ENCODE measurements around the gene CLDN2.
"Not testable (repeated sequence)": the region's sequence is repeated elsewhere in the genome, so short reads cannot be mapped to it uniquely, and the experiment has no call there.

The CLDN2 gene, protein sequence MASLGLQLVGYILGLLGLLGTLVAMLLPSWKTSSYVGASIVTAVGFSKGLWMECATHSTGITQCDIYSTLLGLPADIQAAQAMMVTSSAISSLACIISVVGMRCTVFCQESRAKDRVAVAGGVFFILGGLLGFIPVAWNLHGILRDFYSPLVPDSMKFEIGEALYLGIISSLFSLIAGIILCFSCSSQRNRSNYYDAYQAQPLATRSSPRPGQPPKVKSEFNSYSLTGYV

DNA sequence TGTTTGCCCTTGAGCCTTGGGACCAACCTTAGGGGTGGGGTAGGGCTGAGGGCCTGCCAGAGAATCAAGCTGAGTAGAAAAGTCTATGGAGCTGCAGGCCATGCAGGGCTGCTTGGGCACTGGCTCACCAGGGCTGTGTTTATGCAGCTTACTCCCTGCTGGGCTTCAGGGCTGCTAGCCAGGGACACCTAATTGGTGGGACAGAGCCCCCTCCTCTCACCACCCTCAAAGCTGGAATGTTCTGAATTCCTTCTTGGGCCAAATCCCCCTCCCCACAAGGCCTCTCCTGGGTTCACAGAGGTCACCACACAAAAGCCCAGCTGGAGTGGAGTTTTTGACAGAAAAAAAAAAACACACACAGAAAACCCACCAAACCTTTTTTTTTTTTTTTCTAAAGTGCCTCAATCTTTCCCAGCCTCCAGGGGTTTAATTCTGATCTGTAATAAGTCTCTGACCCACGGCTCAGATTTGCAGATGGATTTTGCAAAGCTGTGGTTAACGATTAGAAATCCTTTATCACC, at the start of gene CLDN2:
Gene CLDN2, plus strand, starts transcription at position 471 of the 521 bp plus-strand sequence. CDS start 7,827 bp downstream, outside the sequence.
- DNase-seq = no peak

DNA sequence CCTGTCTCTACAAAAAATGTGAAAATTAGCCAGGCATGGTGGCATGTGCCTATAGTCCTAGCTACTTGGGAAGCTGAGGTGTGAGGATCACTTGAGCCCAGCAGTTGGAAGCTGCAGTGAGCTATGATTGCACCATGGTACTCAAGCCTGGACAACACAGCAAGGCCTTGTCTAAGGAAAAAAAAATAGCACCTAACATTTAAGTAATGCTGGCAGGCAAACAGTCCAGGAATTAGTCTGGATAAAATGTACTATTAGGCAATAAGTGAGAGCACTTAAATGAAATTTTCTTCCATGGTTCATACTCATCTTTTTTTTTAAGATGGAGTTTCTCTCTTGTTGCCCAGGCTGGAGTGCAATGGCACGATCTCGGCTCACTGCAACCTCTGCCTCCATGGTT, 47.4 kb upstream of the CLDN2 start:
- not testable (repeated sequence) for DNase-seq

DNA sequence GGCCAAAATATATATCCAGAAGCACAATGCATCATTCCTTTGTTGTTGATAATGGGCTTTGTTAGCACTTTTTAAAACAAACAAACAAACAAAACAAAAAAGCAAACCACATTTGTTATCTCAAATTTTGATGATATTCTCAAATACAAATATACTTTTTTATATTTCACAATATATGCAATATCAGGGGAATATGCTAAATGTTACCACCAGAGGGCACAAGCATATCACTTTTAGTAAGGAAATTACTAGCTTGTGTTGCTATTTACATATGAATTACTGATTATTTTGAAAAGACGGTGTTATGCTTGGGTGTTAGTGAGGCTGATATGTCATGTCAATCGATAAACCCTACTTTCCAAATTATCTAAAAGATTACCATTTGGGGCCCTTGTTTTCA, 46.1 kb upstream of the CLDN2 start:
- peak in 1 of 2 donors; percentile 29 for DNase-seq

DNA sequence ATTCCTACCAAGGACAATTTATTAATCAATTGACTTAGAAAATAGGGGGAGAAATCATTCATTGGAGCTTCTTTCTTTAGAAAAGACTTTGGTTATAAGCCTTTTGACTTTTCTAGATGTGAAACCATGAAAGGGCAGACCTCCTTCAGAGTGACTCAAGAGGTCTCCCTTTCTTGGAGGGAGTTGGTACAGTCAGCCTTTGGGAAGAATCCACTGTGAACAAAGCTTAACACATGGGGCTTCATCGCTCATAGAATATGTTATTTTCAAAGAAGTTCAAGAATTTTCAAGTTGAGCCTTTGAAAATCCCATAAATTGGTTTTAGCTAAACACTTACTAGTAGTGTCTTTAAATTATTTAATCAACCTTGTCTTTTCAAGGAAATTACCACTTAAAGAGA, 45.1 kb upstream of the CLDN2 start:
- DNase-seq = no peak

DNA sequence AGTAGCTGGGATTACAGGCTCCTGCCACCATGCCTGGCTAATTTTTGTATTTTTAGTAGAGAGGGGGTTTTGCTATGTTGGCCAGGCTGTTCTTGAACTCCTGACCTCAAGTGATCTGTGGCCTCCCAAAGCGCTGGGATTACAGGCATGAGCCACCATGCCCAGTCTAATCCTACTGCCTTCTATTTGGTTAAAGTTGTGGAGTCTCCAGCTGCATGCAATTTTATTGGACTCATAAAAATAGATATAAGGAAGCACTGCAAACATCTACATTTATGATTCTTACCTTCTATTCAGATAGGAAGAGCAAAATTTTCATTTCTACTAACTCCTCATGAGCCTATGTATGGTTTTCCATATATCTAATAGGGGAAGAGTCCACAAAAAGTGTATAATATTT, 30.7 kb upstream of the CLDN2 start:
- no peak for DNase-seq

DNA sequence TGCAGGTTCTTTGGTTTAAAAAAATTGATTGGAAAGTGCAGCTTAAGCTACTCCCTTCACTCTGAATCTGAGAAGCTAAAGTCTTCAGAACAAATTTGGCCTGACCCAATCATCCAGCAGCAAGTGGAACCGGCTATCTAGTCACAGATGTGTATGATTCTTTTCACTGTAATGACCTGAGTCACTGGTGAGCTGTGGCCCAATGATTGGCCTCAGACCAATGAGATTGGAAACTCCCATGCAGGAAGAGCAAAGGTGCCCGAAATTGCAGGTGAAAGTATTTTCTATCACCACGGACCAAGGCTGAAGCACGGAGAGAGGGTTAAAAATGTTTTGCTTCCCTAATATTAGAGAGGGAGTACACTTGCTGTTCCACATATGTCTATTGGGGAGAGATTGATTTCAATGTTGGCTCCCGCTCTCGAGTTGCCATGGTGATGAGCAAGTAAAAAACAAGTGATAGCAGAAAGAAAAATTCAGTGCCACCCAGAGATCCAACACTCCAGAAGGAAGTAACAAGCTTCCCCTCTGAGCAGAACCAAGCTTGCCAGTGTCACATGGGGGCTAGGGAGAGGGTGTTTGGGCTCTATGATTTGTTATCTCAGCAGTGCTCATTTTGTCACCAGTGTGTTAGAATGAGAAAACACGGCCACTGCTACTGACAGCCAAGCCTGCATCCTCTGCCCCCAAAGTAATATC, 28.3 kb upstream of the CLDN2 start:
- no peak for DNase-seq

DNA sequence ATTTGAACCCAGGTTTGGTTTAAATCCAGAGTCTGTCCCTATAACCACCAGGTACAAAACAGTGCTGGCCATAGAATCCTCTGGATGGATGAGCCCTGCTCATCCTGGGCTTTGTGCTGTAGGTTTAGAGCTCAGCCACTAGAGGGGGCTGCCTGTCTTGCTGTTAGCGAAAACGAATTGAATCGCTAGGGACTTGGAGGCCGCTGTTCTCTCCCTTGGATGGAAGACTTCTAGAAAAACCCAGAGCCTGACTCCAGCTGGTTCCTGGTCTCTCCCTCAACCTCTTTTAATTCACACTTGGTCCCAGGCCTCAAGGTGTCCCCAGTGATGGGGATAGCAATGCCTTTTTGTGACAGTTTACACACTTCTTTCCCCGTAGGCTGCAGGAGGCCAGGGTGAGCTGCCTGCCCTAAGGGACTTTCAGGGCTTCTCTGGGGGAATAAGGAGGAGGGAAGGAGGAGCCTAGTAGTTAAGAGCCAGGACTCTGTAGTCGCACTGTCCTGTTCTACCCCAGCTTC, 25.8 kb upstream of the CLDN2 start:
- peak; percentile 31 to 48 for DNase-seq

DNA sequence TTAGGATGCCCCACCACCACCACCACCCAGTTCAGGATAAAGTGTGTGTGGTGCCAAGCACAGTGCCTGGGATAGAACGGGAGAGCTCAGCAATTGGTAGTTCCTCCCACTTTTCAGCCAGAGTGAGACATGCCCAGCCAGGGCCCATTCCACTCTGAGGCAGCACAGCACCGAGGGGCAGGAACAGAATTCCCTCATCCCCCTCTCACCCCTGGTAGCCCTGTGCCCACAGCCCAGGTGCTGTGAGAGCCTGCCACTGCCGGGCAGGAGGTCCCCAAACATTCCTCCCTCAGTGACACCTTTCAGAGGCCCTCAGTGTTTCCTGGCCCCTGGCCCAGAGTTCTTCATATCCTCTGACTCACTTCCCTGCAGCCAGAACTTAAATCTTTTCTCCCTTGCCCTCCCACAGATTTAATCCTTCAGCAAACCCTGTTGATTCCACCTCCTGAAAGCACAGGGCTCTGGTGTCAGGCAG, 25.2 kb upstream of the CLDN2 start:
- DNase-seq = no peak

DNA sequence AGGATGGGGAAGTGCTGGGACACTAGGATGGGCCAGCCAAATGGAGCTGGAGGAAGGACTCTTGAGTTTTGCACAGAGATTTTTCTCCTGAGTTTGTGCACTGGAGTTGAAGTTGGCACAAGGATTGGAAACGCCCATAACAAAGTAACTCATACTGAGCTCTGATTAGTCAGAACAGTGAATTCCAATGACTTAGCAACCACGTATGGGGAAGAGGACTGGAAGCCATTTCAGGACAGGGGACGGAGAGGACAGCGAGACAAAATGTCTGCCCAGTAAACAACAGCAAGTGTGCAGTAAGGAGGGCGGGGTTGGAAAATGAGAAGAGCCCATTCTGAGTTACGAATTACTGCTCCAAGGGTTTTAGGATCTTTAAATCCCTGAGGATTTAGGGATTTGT, 22.9 kb upstream of the CLDN2 start:
- DNase-seq = no peak

DNA sequence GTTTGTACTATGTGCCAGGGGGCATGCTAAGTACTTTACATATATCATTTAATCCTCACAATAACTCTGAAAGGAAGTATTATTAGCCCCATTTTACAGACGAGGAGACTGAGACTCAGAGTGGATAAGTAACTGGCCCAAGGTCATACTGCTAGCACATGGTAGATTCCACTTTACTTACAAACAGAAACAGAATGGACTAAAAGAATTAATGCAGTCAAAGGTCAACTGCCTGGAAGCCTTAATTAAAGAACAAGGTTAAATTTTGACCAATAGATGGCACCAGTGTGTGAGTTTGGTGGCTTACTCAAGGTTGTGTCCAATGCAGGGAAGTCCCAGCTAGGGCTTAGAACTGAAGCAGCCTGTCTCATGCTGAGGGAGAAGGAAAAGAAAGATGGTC, 21.7 kb upstream of the CLDN2 start:
- DNase-seq = peak; percentile 9 to 53

DNA sequence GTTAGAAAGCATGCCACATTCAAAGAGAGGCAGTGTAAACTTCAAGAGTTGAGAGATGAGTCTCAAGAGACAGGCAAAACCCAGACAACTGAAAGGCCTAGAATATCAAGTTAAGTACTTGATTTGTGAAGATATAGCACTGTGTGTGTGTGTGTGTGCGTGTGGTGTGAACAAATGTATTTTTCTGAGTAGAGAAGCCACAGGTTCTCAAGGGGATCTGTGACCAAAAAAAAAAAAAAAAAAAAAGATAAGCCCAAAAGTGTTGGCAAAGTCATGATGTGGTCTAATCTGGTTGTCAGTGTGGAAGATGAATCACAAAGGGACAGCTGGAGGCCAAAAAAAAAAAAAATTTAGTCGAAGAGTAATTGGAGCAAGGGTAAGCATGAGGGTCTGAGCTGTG, 20.9 kb upstream of the CLDN2 start:
- no peak for DNase-seq

DNA sequence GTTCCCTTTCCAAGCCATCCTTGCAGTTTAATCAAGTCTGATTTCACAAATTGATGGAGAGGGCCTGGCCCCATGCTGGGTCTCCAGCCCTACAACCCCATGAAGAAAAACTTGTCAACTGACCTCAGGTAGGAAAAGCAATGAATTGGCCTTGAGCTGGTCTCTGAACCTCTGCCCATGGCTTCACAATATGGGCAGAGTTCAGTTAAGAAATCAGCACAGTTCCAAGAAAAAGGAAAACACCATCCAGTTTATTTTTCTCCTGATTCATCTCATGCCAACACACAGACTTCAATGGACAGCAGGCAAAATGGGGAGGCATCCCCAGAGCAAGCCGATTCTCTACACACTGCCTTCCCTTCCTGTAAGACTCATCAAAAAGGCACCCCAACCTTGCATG, 20.4 kb upstream of the CLDN2 start:
- DNase-seq = no peak

DNA sequence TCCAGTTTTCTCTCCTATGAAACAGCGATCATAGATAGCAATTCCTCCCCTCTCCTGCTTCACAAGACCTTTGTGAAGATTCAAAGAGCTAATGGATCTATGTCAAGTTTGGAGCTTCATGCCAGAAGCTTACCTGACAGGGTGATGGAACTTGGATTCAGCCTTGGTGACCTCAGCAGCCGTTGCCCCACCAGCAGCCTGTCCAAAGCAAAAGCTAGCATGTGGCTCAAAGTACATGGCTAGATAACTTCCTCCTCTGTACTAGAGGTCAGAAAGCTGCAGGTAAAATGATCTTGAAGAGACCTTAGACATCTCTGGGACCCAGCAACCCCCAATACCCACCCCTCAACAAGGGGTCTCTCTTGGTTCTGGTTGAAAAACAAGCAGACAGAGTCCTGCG, 18.9 kb upstream of the CLDN2 start:
- DNase-seq = no peak

DNA sequence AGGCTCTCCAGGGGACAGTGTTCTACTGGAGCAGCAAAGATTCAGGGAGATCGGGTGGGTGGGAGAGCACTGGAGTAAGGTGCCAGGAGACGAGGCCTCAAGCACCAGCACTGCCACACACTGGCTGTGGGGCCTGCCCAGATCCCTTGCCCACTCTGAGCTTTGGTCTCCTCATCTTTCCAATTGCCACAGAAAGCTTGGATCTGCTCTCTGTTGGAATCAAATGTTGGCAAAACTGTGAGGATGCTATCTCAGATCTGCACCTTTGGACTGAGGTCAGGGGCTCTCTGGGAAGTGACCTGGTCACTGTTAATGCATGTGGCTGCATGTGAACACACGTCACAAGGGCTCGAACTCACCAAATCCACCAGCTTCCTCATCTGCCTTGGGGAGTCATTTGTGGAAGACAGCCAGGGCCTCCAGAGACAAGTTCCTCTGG, 18.4 kb upstream of the CLDN2 start:
- no peak for DNase-seq

DNA sequence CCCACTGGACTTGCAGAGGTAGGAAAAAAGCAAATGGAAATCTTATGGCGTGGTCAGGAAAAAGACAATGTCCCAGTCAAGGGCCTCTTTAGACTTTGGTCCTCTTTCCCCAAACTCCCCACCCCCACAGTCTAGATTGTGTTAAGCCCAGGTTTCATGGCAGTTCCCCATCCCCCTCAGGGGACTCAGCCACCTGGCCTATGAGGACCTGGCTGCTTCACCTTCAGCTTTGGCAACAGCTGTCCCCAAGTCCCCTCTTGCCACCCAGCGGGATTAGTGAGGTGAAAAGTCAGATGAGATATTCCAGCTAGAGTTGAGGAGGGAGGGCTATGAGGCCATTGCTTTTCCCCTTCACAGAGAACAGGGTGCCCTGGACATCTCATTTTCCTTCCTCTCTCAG, 17.5 kb upstream of the CLDN2 start:
- DNase-seq = no peak

DNA sequence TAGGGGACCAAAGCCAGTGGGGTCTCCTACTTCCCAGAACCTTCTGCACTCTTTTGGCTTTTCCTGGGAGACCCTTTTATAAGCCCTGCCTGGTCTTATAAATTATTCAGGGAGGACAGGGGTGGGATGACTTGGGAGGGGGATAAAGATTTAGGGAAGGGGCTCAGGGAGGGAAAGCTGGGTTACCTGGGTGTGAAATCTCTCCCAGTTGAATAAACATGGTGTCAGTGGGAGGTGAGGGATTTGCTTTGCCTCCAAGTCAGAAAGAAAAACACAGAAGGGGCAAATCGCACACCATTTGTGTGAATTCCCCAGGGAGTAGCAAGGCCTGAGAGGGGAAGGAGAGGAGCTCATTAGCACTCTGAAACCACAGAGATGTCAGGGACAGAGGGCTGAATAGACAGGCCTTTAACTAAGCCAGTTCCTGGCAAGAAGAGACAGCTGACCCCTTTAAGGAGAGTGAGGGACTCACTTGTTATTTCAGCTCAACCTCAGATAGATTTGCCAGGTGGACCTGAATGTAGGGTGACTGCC, 16.8 kb upstream of the CLDN2 start, which contains the start of gene RIPPLY1:
Gene RIPPLY1, minus strand, starts transcription at position 51 of the 534 bp plus-strand sequence. CDS start 54 bp downstream, outside the sequence.
- no peak for DNase-seq

DNA sequence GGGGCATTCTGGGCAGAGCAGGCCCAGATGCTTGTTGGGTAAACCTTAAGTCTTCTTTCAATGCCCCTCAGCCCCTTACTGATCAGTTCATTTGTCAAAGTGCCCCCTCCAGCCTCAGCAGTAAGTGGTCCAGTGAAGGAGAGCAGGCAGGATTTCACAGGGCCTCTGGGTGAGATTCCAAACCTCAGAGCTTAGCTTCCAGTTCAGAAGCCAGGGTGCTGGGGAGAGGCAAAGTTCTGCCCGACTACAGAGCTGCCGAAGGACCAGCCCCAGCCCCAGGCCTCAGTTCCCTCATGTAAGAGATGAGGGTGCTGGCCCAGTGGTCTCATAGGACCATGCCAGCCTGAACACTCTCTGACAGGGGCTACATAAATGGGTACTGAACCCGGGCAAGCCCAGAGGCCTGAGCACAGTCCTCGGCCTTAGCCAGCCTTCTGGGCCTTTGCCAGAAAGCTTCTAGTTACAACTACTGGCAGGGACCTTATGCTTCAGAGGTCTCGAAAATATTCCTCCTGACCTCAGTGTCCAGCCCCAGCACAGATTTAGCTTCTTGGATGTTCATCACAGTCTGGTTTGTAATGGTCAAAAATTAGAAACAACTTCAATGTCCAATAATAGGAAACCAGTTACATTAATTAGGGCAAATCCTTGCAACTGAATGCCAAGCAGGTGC, 16.2 kb upstream of the CLDN2 start:
- no peak for DNase-seq

DNA sequence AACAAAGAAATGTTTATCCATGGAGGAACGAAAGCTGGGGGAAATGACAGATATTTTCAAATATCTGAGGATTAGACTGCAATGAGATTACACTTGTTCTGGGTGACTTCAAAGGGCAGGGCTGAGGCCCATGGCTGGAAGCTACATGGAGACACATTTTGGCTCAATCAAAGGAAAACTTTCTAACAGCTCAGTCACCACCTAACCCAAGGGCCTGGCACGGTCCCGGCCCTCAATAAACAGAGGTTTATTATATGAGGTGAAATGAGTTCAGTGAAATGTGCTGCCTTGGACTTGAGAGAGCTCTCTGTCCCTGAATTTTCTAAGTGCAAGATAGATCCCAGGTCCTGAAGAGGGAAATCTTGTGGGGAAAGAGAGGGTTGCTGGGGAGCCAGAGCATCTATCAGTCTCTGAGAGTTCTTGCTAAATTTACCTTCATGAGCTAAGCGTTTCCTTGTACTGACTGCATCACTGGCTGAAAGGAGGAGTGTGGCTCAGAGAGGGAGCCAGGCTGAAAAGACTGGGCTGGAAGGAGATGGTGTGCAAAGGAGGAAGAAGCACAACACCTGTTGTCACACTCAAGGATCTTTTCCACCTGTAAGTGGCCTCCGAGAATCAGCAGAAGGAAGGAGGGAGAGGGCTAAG, 15.0 kb upstream of the CLDN2 start:
- no peak for DNase-seq

DNA sequence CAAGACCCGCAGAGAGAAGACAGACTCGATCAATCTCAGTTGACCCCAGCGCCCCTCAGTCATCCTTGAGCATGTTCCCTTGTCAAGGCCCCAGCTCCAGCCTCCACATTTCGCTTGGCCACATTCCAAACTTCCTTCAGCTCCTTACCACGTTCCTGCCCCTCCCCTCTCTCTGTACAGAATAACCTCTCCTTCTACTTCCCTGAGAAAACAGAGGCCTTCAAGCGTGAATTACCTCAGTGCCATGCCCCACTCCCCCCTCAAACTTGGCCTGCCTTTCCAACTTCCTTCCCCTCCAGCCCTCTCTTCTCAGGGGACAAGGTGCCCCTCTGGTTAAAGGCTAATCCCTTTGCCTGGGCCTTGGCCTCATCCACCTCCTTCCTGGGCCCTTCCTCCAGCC, 13.8 kb upstream of the CLDN2 start:
- DNase-seq = no peak

DNA sequence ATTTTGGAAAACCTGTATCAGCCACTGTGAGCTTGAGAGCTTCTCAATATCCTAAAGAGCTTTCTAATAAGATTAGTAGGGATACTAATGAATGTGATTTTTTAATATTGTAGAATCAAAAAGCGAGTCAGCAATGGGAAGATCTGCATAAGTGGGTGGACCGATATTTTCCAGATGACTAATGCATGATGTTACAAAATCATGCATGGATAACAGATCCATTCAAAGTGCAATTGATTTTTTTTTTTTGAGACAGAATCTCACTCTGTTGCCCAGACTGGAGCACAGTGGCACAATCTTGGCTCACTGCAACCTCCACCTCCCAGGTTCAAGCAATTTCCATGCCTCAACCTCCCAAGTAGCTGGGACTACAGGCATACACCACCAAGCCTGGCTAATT, 7.3 kb upstream of the CLDN2 start:
- no peak for DNase-seq

DNA sequence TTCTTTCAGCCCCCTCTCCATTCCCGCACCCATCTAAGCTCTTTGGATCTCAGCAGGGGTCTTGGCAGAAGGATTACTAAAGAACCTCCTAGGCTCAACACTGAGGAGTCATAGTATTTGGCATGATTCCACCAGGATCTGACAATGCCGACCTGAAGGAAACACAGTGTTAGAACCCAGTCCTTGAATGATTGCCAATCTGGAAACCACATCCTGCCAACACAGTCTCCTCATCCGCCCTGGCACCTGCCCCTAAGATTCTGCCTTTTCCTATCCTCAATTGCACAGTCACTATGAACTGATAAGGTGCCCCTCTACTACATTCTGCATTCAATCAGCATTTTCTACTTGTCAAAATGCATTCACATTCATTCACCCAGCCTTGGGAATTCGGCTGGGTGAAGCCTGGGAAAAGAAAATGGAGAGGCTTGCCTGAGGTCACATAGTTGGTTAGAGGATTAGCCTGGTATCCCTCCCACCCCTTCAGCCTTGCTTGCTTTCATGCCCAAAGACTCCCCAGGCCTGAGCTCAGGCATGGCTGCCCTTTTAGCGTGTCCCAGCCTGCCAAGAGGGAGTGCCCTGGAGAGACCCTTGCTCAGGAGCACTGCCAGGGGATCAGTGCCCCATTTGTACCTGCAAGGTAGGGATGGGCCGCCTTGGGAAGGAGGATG, 2.2 kb upstream of the CLDN2 start:
- DNase-seq = peak in 1 of 2 donors; percentile 30

DNA sequence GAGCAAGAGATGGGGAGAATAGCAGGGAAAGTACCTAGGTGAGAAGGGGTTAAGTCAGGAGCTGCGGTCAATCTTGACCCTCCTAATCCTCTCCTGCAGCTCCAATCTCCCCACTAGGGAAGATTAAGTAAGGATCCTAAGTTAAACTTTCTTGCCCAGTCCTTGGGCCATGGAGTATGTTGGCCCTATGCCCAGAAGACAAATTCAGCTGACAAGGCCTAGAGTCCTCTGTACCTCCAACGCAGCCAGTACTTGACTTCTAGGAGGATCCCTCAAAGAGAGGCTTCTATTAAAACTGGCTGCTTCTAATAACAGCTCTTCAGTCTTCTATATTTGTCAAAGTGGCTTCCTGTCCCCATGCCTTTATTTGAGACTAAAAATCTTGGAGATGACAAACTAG, 1.4 kb downstream of the CLDN2 start:
- DNase-seq = no peak
